B cell (primary cell): ENCODE data around the gene NMT1. TPM values are rescaled to one million over a fixed set of nuclear protein-coding genes. Genes with fewer than 3 reads are reported as not detected.

Experiments
- ATAC-seq: fragments of 200-7000 bp; cut with Tn5 transposase; one replicate; pipeline ENCODE4 v1.10.0; 2021; ENCODE audit warnings: low read depth, mild to moderate bottlenecking, moderate number of reproducible peaks, moderate library complexity
- CTCF ChIA-PET: fragments of 350-600 bp; sonication (Branson Sonifier 250); formaldehyde crosslinking; loops from one replicate; lab custom pipeline; 2021; ENCODE audit warnings: antibody characterized with exemption, inconsistent platforms; lab: Charles Lee
- POLR2A ChIA-PET: fragments of 350-600 bp; sonication (Branson Sonifier 250); formaldehyde crosslinking; loops from one replicate; lab custom pipeline; 2021; ENCODE audit warnings: antibody characterized with exemption; lab: Charles Lee
- DNase-seq: peaks from one replicate; pipeline ENCODE4 v3.0.0; 2013
- H2AFZ ChIP-seq: 2 replicates; pipeline ENCODE4 v1.6.1; 2012; ENCODE audit warnings: mild to moderate bottlenecking, low read depth, low read length; ENCODE audit not compliant: insufficient read depth, poor library complexity, severe bottlenecking
- H3K27ac ChIP-seq, 2 donors: 1 replicate in 1 of 2; 2 replicates in 1 of 2; pipeline ENCODE4 v1.5.1; 2012 to 2013; ENCODE audit warnings: low read length in 2 of 2, mild to moderate bottlenecking in 2 of 2, moderate library complexity in 1 of 2
- H3K27me3 ChIP-seq, 4 experiments: fragments of 200-600 bp in 1 of 4; sonication (generic) in 1 of 4; replicated peaks in 1 of 4; 1 replicate in 2 of 4; 2 replicates in 2 of 4; pipeline versions ENCODE4 v1.6.1 to v1.7.0; 2013 to 2016; ENCODE audit warnings: low read length in 3 of 4, mild to moderate bottlenecking in 2 of 4, mixed read lengths in 1 of 4, moderate library complexity in 1 of 4; ENCODE audit not compliant: insufficient read depth in 4 of 4, control insufficient read depth in 3 of 4; ENCODE audit errors: control extremely low read depth in 1 of 4
- H3K36me3 ChIP-seq, 2 experiments: replicated peaks in 1 of 2; 1 replicate in 1 of 2; 2 replicates in 1 of 2; pipeline versions ENCODE4 v1.6.1 to v1.7.1; 2013; ENCODE audit warnings: low read length in 1 of 2; ENCODE audit not compliant: insufficient read depth in 2 of 2, control insufficient read depth in 1 of 2; ENCODE audit errors: control extremely low read depth in 1 of 2, extremely low read depth in 1 of 2
- H3K4me1 ChIP-seq, 2 donors: fragments of 200-600 bp in 1 of 2; sonication (generic) in 1 of 2; 1 replicate in 1 of 2; 2 replicates in 1 of 2; pipeline versions ENCODE4 v1.5.1 to v1.6.1; 2013 to 2017; ENCODE audit warnings: low read length in 2 of 2; ENCODE audit not compliant: control insufficient read depth in 2 of 2, insufficient read depth in 2 of 2
- H3K4me2 ChIP-seq: replicated peaks from 2 replicates; pipeline ENCODE3; 2012; ENCODE audit warnings: mild to moderate bottlenecking, low read depth, low read length; ENCODE audit not compliant: poor library complexity, severe bottlenecking
- H3K4me3 ChIP-seq, 5 experiments: fragments of 200-600 bp in 1 of 5; sonication (generic) in 1 of 5; 1 replicate in 3 of 5; 2 replicates in 2 of 5; pipeline versions ENCODE4 v1.5.1 to v1.7.0; 2011 to 2016; ENCODE audit warnings: low read length in 4 of 5, mild to moderate bottlenecking in 4 of 5, low read depth in 2 of 5, control low read depth in 1 of 5, moderate library complexity in 1 of 5; ENCODE audit not compliant: insufficient read depth in 1 of 5; ENCODE audit errors: control extremely low read depth in 1 of 5, extremely low read depth in 1 of 5
- H3K79me2 ChIP-seq: fragments of 200-600 bp; sonication (generic); one replicate; pipeline ENCODE4 v1.6.0; 2016; ENCODE audit warnings: low read length; ENCODE audit not compliant: control insufficient read depth, insufficient read depth
- H3K9ac ChIP-seq: fragments of 200-600 bp; sonication (generic); 2 replicates; pipeline ENCODE4 v1.6.1; 2017; ENCODE audit warnings: mild to moderate bottlenecking, low read length, moderate library complexity
- H3K9me3 ChIP-seq, 3 donors: one replicate each; pipeline versions ENCODE4 v1.6.1 to v1.7.1; 2013; ENCODE audit warnings: low read length in 2 of 3; ENCODE audit not compliant: control insufficient read depth in 2 of 3, insufficient read depth in 1 of 3; ENCODE audit errors: control extremely low read depth in 1 of 3
- H4K20me1 ChIP-seq: 2 replicates; pipeline ENCODE4 v1.6.0; 2012; ENCODE audit warnings: mild to moderate bottlenecking, low read length; ENCODE audit not compliant: insufficient read depth, control insufficient read depth, poor library complexity, severe bottlenecking
- H3K27ac Mint-ChIP-seq: one replicate; pipeline ENCODE4 v1.8.0; 2021; ENCODE audit warnings: mixed read lengths
- H3K27me3 Mint-ChIP-seq: one replicate; pipeline ENCODE4 v1.8.0; 2021; ENCODE audit warnings: mixed read lengths
- H3K4me1 Mint-ChIP-seq: one replicate; pipeline ENCODE4 v1.8.0; 2021; ENCODE audit warnings: mixed read lengths
- H3K4me3 Mint-ChIP-seq: one replicate; pipeline ENCODE4 v1.8.0; 2021; ENCODE audit warnings: mixed read lengths
- H3K9me3 Mint-ChIP-seq: one replicate; pipeline ENCODE4 v1.8.0; 2022; ENCODE audit warnings: mixed read lengths; ENCODE audit not compliant: insufficient read depth
- EZH2 ChIP-seq: IDR thresholded peaks from 2 replicates; pipeline ENCODE4 v1.6.1; 2012; ENCODE audit warnings: borderline replicate concordance, low read depth, mild to moderate bottlenecking, moderate library complexity, low read length; ENCODE audit not compliant: insufficient read depth, poor library complexity, severe bottlenecking
- WGBS: methylation state at CpG from one replicate; pipeline ENCODE4 v1.1.5; 2013; ENCODE audit warnings: missing lambda C conversion rate; ENCODE audit not compliant: insufficient coverage; 5-methylcytosine and 5-hydroxymethylcytosine counted together
- intact Hi-C: fragments of 100-400 bp; cut with micrococcal nuclease; formaldehyde crosslinking; loops from one replicate; pipeline ENCODE4 v1.10.0; 2022
- polyA plus RNA-seq: library from polyadenylated mRNA; depleted of rRNA; stranded (reverse); fragments of >200 nt; gene quantifications from 2 replicates; pipeline ENCODE4 v1.2.3, GENCODE V29; 2012
- total RNA-seq, 2 donors: library from RNA; stranded (reverse); fragments of 120-200 nt in 1 of 2; gene quantifications; 1 replicate in 1 of 2; 2 replicates in 1 of 2; pipeline versions ENCODE4 v1.2.3 to v1.2.4, GENCODE V29; 2013 to 2022
- TF ChIP-seq, protein P1 (sequence below): fragments of 200-600 bp; IDR thresholded peaks from one replicate; pipeline ENCODE4 v1.8.0; 2022; ENCODE audit warnings: antibody characterized with exemption, mild to moderate bottlenecking

The NMT1 gene
- total and polyA plus RNA-seq, 2 donors (not counting 1 experiment from before 2014, with no cell fraction given) = 30.1 to 134 TPM

DNA sequence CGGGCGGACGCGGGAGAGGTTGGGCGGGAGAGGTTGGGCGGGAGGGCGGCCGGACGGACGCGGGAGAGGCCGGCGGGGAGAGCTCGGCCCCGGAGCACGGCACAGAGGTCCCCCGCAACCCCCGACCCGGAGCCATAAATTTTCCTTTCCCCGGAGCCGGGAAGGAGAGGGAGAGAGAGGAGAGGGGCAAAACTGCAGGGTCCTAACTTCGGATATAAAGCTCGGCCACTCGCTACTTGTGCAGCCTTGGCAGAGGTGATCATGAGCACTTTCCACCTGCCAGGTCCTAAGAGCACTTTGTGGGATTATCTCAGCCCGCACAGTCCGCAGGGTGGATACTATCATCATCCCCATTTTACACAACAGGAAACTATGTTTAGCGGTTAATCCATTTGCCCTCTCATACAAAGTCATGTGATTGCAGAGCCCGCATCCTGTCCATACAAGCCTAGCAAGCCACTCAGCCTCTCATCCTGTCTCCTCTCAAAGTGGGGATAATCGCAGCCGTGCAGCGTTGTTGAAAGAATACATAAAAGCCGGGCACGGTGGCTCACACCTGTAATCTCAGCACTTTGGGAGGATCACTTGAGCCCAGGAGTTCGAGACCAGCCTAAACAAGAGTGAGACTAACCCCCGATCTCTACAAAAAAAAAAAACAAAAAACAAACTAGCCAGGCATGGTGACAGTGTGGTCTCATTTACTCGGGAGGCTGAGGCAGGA, 8.9 kb upstream of the NMT1 start:
- Histone ChIP-seq H3K36me3 (no peaks in the 10 kb centered on the region), H3K4me1 (peaks cover 7 to 19% of the 10 kb centered on the region in 2 donors), H3K9me3 (no peaks in the 10 kb centered on the region), H2AFZ (peak overlapping the region; percentile 72), H3K79me2 (peaks cover 29% of the 10 kb centered on the region), H3K27ac (peak overlapping the region in 1 of 2 donors; percentile 28), H3K9ac (peak overlapping the region; percentile 68), H3K4me3 (peak overlapping the region; percentile 30 to 70 (median 55)), H4K20me1 (no peaks in the 10 kb centered on the region), H3K27me3 (no peaks in the 10 kb centered on the region), H3K4me2 (peak overlapping the region; percentile 90)
- ATAC-seq (no peak), DNase-seq (peak; percentile 55)
- CTCF ChIA-PET = interaction anchor here (1.2 kb wide), 1 partner anchor 9 kb away, joined by 4 read pairs; the partner anchor contains the start of gene NMT1
- Mint-ChIP-seq H3K9me3 (no peaks in the 10 kb centered on the region), H3K4me3 (peak overlapping the region; percentile 86), H3K27ac (peak overlapping the region; percentile 75), H3K27me3 (no peaks in the 10 kb centered on the region), H3K4me1 (peaks cover 16% of the 10 kb centered on the region)
- intact Hi-C loops = no loop called here
- POLR2A ChIA-PET = interaction anchor here (0.9 kb wide), 1 partner anchor 9 kb away, joined by 9 read pairs; the partner anchor contains the start of gene NMT1
- TF ChIP-seq, protein P1, sequence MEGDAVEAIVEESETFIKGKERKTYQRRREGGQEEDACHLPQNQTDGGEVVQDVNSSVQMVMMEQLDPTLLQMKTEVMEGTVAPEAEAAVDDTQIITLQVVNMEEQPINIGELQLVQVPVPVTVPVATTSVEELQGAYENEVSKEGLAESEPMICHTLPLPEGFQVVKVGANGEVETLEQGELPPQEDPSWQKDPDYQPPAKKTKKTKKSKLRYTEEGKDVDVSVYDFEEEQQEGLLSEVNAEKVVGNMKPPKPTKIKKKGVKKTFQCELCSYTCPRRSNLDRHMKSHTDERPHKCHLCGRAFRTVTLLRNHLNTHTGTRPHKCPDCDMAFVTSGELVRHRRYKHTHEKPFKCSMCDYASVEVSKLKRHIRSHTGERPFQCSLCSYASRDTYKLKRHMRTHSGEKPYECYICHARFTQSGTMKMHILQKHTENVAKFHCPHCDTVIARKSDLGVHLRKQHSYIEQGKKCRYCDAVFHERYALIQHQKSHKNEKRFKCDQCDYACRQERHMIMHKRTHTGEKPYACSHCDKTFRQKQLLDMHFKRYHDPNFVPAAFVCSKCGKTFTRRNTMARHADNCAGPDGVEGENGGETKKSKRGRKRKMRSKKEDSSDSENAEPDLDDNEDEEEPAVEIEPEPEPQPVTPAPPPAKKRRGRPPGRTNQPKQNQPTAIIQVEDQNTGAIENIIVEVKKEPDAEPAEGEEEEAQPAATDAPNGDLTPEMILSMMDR = no peak
- no peak for TF ChIP-seq EZH2
- WGBS = 12% methylated on average over 32 of the region's 36 CpGs

DNA sequence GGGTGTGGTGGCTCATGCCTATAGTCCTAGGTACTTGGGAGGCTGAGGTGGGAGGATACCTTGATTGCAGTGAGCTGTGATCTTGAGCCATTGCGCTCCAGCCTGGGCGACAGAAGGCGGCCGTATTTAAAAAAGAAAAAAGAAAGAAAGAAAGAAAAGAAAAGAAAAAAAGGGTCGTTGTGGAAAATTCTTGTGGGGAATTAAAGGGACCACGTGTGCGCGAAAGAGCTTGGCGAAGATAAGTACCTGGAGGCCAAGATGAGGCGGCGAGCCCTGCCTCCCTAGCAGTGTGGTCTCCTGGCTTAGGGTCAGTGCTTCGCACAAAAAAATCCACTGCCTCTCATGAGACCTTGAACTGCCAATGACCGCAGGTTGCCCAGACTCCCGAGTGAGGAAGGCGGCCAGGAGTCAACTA, 728 bp upstream of the NMT1 start:
- Mint-ChIP-seq H3K4me1 (peaks cover 40% of the 10 kb centered on the region), H3K4me3 (peak overlapping the region; percentile 99), H3K9me3 (no peaks in the 10 kb centered on the region), H3K27ac (peak overlapping the region; percentile 100), H3K27me3 (no peaks in the 10 kb centered on the region)
- ATAC-seq = no peak
- H3K4me3 ChIP-seq = peak overlapping the region; percentile 62 to 98 (median 96)
- peak overlapping the region; percentile 96 for H2AFZ ChIP-seq
- no peak for TF ChIP-seq EZH2
- TF ChIP-seq, protein P1 = no peak
- peaks cover 29 to 42% of the 10 kb centered on the region in 2 donors for H3K4me1 ChIP-seq
- H3K36me3 ChIP-seq = no peaks in the 10 kb centered on the region
- H3K27ac ChIP-seq = peak overlapping the region; percentile 75 to 89
- 23% methylated on average over 15 of the region's 15 CpGs for WGBS
- ChIA-PET CTCF (interaction anchor here (0.6 to 1.9 kb wide), 6 partner anchors 9 to 282 kb away, joined by 3 to 6 read pairs (median 4); partner anchors contain the start of genes ACBD4, DCAKD and HEXIM1), POLR2A (interaction anchor here (0.5 to 1.9 kb wide), 6 partner anchors 8 to 556 kb away, joined by 3 to 9 read pairs (median 4); partner anchors contain the start of genes EFTUD2 and HEXIM2)
- H3K4me2 ChIP-seq = peak overlapping the region; percentile 89
- intact Hi-C loops = loop anchor here (2.0 to 10.0 kb wide), 3 partner anchors 74 to 1134 kb away; partner anchors contain the start of genes ACBD4, FZD2 and KANSL1
- H3K9ac ChIP-seq = peak overlapping the region; percentile 89
- no peak for DNase-seq
- H3K79me2 ChIP-seq = peaks cover 79% of the 10 kb centered on the region
- H3K27me3 ChIP-seq = no peaks in the 10 kb centered on the region
- H3K9me3 ChIP-seq = no peaks in the 10 kb centered on the region
- H4K20me1 ChIP-seq = peaks cover 33% of the 10 kb centered on the region
